Islet of Langerhans (tissue), 1 donor: ENCODE measurements around the gene NKX1-1.

Experiments used
- FAIRE-seq: peaks from one replicate; lab custom pipeline; 2011; peaks lifted over from hg19 to GRCh38; lab: Jason Lieb, UNC

The NKX1-1 gene

DNA sequence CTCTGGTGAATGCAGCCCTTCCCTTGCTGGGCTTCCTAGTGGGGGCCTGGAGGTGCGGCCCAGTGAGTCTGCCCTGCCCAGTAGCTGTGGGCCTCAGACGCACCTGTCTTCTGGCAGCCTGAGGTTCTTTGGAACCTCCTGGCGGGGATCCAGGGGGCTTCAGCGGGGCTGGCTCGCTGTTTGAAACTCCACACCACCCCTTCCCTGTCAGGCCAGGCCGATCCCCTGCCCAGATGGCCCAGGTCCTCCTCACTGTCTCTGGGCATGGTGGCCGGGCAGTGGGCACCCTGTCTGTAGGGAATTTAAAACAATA, 10.7 kb upstream of the NKX1-1 start:
- FAIRE-seq, result no peak

DNA sequence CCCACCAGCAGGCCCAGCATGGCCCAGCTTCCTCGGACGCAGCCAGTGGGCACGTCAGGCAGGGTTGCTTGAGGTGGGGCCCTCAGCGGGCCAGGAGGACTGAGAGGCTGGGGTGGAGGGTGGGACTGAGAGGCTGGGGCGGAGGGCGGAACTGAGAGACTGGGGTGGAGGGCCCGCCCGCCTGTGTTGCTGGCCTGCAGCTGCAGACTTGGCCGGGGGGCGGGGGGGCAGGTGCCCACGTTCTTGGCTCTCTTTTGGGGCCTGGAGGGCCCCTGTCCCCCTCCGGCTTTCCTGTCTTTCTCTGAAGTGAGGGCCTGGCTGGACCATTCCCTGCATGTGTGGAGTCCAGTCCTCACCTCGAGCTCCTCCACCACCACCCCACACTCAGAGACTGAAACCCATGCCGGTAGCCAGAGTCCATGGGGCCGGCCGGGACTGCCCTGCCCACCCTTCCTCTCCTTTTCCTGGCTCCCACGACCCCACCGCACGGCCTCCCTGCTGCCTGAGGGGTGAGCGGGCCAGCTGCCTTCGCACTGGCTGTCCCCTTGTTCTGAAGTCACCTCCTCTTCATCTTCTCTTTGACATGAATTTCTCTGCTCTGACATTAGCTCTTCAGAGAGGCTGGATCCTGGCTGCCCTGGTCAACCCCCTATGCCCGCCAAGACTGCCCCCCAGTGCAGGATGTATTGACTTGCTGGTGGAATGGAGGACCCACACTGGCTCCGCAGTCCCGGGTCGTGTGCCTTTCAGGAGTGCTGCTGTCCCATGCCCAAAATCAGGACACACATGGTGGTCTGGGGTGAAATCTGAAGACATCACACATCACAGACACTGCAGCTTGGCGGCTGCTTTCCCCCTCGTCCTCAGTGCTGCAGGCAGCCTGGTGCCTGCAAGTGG, 10.1 kb upstream of the NKX1-1 start:
- no peak for FAIRE-seq

DNA sequence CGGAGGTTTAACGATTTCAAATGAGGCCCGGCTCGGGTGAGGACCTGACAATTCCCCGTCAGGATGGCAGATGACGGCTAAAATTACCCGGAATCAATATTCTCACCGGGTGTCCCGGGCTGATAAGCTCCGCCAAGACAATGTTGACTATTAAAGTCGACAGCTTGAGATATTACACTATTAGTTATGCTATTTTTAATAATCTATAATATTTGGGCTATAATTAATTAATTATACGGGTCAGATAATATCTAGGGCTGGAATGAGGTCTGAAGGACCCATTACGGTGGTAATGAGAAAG, 9.4 kb upstream of the NKX1-1 start:
- no peak for FAIRE-seq

DNA sequence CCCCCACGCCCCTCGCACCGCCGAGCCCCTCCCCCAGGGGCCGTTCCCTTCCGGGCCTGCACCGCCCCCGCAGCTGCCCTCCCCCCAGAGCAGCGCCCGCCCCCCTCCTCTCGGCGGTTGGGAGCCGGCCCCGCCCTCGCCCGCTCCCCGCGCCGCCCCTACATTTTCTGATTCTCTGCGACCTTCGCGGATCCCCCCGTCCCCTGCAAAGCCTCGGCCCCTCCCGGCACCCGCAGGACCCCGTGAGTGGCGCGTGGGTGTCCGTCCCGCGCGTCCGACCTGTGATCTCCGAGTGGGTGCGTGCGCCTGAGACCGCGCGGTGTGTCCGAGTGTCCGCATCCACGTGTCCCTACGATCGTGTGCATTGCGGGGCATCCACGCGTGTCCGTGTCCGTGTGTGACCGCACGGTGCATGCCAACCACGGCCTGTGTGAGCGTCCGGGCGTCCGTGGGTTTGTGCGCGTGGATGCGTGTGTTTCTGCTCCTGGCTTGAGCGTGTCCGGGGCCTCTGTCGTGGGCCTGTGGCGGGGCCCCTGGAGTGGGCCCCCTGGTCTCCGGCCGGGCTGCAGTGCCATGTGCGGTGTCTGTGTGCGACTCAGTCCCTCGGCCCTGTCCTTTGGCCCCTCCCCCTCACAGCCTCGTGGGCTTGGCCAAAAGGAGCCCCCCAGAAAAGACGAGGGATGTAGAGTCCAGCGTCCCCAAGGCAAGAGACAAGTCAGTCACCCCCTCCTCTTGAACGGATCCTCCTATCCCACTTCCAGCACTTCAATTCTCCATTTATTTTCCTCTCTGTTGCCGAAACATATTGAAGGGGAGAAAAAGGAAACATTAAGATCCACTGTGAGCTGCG, 8.8 kb upstream of the NKX1-1 start:
- FAIRE-seq, result no peak

DNA sequence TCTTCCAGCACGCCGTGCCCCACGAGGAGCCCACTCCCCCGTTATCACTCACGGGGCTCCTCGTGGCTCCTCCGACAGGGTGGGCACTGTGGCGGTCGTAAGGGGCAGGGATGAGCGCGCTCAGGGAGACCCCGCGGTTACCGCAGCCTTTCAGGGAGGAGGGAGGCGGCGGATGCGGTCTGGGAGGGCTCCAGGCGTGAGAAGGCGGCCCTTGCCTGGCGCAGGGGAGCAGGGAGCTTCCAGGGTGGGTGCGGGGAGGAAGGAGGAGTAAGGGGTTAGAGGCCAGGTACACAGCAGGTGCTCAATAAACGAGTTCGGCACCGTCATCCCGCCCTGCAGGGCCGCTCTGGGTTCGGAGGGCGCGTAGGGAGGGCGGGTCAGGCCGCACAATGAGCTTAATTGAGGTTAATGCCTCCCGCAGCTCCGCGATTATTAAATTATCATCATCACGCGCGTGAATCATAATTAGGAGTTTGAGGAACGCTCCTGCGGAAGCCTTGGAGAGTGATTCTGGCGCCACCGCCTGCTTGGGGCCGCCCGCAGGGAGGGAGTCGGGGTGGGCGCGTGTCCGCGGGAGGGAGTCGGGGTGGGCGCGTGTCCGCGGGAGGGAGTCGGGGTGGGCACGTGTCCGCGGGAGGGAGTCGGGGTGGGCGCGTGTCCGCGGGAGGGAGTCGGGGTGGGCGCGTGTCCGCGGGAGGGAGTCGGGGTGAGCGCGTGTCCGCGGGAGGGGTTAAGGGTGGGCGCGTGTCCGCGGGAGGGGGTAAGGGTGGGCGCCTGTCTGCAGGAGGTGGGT, 7.6 kb upstream of the NKX1-1 start:
- FAIRE-seq, result no peak

DNA sequence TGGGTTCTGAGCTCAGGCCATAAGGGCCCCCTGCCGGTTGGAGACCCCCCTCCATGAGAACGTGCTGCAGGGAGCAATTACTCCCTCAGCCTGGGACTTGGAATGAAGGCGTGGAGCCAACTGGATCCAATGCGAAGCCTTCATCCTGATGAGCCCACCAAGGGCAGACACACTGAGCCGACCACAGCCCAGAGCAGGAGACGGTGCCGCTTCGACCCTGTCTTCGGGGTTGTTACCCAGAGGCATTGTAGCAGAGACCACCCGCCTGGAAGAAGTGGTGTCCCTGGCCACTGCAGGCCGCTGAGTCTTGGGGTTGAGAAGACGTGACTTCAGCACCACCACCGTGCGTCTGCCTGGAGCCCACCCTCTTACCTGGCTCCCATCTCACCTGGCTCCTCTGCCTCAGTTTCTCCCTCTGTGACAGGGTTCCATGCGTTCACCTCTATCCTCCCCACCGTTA, 7.0 kb upstream of the NKX1-1 start:
- no peak for FAIRE-seq

DNA sequence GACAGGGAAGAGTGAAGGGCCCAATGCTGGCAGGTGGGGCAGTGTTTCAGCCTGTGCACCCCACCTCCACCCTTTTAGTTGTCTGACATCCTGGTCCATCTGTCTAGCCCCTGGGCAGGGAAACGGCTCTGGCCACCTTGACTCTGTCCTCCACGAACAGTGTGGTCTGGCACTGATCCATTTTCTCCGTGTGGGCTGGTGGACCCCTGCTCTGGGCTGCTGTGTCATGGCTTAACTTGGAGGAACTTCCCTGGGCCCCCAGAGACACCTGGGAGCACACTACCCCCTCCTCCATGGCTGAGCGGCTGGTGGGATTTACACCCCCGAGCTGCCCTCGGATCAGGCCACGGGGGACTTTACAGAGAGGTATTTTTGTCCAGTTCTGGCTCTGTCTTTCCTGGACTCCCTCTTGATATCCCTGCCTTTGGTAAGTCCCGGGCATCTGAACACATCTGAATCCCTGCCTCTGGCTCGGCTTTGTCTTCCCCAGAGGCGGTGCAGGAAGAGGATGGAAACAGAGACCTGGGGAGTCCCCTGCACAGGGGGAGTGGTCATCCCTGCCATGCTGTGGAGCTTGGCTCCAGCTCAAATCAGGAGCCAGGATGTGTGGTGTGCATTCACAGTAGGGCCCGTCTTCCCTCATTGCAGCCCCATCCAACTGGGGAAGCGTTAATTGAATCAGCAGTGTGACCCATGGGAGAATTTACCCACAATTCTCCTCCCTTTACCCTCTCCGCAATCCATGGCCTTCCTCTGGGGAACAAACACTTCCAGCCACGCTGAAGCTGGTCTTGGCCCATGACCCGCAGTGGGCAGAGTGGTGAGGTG, 6.3 kb upstream of the NKX1-1 start:
- FAIRE-seq, result no peak

DNA sequence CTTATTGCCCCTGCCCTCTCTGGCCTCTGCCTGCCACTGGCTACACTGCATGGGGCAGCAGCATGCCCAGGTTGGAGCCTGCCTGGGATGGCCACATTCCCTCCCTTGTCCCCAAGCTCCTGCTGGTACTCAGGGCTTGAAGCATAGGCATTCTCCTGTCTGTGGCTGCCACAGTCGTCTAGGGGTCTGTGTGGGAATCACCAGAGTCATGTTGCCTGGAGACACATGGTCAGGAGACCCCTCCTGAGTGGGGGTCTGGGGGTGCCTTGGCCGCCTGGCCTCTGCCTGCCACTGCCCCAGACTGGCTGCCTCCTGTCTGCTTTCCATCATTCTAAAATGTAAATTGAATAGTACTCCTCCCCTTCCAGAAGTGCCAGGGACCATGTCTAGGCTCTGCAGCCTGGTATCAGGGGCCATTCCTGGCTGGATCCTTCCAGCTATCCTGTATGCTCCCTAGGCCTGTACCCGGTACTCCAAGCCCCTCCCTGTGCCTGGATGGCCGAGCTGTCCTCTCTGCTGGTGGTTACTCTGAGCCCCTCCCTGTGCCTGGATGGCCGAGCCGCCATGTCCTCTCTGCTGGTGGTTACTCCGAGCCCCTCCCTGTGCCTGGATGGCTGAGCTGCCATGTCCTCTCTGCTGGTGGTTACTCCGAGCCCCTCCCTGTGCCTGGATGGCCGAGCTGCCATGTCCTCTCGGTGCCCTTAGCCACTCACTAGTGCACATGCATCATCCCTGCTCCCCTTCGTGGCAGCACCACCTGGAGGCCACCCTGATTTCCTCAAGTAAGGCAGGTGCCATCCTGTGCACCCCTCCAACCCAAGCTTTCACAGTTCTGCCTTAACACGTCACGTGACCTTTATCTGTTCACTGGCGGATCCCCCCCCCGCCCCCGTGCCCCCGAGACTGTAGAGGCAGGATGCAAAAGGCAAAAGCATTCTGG, 5.5 kb upstream of the NKX1-1 start:
- no peak for FAIRE-seq

DNA sequence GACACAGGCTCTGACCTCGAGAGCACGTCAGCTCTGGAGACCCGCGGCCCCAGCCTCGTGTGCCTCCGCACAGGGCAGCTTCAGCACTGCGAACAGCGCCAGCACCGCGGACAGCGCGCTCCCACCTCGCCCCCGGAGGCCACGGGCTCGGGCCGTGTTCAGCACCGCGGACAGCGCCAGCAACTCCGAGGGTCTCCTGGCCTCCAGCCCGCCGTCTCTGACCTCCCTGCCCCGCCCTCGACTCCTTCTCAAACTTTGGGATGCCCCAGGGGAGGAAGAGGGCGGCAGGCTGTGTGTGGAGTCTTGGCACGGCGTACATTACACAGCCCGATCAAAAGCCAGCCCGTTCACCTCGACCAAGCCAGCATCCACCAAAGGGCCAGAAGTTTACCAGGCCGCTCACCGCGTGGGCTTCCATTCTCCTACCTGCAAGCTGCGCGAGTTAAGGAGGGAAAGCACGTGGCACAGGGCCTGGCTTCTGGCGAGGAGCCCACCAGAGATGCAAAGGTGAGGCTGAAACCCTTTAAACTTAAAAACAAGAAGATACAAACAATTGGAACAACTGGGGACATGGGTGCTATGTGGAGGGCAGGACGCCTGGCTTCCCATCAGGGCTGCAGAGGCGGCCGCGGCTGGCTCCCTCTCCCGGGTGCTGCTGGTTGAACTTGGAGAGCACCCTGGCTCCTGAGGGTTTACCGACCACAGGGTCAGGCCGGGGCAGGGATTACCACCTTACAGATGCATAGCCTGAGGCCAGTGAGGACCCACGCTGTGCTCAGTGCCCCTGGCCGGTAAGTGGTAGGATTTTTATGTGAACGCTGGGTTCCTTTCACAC, 4.5 kb upstream of the NKX1-1 start:
- no peak for FAIRE-seq

DNA sequence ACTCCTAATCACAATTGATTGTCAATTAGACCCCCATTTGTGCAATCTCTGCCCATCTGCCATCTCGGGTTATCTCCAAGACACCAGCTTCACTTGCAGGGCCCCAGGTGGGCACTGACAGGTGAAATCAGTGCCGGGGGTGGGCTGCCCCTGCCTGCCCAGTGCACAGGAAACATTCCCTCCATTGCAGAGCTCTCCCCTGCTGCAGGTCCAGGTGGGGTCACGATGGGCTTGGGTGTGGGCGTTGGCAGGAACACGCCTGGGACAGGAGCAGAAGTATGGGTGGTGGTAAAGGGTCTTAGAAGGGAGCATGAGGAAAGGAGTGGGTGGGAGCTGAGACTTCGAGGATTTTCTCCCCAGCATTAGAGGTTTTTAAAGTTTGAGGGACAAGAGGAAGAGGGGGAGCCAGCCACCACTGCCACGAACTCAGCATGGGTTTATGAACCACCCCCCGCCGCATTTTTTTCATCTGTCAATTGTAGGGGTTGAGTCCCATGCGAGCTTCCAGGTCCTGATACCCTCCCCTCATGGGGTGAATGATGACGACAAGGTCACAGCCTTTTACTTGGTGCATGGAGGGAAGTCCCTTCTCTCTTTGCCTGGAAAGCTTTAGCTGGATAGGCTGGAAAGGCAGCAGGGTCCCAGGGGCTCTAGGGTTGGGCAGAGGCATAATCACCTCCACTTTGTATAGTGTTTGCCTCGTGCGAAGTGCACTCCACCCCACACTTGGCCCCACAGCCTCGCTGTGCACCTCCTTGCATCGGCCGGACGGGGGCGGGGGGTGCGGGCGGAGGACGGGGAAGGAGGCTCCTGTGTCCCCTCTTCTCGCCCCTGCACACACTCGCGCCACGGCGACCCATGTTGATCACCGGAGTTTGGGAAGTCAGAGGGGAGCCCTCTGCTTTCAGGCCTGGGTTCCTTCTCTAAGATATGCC, 3.5 kb upstream of the NKX1-1 start:
- FAIRE-seq, result no peak

DNA sequence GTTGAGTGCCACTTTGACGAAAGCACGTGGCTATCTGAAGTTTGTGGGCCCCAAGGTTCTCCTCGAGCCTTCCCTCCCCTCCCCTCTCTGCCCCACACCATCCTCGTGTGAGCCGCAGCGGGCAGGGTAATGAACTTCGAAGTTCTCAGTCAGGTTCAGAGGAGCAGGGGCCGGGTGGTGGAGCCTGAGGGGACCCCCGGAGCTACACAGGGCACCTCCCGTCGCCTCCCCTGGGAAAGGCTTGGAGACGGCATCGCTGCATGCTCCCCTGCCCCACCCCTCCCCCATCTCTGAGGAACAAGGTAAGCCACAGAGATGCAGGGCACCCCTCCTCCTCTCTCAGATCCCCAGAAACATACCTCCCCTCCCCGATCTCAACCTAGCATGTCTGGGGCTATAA, 2.8 kb upstream of the NKX1-1 start:
- FAIRE-seq, result no peak

DNA sequence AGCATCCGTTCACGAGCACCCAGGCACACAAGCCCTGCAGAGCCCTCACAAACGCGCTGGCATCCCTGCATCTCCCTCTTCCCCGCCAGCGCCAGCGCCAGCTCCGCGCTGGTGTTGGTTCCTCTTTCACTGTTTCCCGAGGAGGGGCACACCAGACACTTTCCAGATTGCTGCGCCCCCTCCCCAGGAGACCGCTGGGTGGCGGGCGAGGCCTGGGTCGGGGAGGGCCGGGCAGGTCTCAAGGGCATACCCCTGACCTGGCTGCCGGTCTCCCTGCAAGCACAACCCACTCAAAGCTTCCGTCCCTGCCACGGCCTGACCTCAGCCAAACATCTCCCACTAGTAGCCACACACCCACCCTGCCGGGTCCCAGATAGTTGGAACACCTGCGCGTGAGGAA, 2.2 kb upstream of the NKX1-1 start:
- no peak for FAIRE-seq

DNA sequence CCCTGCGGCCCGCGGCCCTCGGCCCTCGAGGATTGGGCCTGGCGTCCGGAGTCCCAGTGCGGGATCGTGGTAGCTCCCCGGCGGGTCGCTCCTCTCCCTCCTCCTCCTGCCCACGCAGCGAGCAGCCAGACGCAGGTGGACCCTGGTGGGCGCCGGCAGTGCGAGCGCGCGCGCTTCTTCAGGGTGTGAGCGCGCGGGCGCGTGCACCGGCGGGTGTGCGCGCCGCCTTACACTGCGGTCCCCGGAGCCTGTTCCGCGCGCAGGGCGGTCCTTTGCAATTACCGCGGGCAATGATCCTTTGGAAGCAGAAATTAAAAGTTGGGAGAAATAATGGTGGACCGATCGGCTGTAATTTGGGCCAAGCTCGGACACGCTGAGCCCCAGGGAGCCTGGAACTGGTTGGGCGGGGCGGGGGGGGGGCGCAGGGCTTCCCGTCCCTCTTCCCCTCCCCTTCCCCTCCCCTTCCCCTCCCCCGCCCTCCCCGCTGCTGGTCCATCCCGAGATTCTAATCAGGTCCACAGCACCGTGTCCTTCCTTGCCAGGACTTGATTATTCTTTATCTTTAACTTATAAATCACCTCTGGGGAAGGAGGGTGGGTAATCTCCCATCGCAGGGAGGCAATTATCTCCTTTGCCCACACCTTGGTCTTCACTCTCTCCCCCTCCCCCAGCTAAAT, 1.6 kb upstream of the NKX1-1 start:
- FAIRE-seq, result no peak

DNA sequence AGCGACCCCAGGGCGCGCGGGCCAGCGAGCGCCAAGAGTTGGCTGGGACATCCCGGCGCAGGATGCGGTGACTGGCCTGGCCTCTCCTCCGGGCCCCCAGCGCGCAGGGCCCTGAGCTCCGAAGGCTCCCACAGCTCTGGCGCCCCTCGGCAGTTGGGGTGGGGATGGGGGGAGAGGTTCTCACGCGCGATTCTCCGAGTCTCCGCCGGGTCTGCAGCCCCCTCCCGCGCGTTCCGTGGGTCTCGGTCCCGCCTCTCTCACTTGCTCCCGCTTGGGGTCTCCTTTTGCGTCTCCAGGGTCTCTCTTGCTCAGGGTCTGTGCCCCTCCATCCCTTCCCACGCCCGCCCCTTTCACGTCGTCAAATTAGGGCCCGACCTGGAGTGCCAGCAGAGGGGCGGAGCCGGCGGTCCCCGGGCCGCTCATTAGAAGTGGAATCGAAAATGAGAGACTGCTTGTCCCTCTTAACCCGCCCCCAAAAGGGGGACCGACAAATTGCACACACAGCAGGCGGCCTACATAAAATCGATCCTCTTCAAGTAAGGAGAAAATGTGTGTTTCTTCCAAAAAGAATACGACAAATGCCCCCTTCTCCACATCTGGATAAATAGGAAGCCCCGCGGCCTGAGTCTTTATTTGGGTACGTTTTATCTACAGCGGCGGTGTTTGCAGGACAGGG, 877 bp upstream of the NKX1-1 start:
- FAIRE-seq, result no peak

DNA sequence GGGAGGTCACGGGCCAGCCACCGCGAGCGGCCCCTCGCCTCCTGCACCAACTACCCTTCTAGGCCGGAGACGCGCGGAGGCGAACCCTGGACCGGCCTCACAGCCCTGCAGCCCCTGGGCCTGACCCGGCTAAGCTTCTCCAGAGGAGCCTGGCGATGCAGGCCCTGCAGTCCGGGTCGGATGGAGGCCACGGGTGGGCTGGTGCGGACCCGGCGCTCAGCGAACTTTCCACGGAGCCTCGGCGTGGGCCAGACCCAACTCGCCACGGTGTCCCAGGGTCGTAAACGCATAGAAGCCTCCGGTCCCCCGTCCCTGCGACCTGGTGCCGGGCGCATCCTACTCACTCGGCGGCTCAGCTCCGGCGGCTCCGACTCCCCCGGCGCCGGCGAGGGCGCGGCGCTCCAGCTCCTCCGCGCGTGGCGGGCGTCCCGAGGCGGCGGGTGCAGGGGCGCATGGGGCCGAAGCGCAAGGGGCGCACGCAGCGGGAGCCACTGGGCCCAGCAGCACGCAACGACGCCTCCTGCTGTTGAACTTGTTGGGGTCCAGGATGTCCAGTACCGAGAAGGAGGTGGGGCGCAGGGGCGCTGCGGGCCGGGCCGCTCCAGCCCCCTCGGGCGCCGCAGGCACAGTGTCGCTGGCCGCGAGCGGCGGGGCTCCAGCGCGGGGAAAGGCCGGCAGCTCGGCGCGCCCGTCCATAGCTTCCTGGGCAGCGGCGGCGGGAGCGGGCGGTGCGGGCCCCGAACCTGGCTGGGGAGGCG, 427 bp downstream of the NKX1-1 start:
- no peak for FAIRE-seq

DNA sequence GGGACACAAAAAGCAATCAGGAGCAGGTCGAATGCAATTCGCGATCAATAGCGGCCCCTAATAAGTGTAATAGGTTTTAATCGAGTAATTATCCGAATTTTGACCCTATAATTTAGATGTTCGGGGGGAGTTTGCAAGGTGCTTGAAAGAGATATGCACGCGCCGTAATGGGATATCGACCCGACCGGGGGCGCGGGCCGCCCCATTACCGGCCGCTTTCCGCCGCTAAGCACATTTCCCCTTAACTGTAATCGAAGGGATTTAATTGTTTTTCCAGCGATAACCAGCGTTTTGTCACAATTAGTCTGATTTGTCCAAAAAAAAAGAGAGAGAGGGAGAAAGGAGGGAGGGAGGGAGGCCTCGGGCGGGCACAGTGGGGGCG, 997 bp downstream of the NKX1-1 start:
- FAIRE-seq, result no peak
